ENCODE data around the gene SHISAL1.

- no peak for TF ChIP-seq POLR2A (IDR thresholded peaks at IDR 0.05)
- TF ChIP-seq, protein P1, sequence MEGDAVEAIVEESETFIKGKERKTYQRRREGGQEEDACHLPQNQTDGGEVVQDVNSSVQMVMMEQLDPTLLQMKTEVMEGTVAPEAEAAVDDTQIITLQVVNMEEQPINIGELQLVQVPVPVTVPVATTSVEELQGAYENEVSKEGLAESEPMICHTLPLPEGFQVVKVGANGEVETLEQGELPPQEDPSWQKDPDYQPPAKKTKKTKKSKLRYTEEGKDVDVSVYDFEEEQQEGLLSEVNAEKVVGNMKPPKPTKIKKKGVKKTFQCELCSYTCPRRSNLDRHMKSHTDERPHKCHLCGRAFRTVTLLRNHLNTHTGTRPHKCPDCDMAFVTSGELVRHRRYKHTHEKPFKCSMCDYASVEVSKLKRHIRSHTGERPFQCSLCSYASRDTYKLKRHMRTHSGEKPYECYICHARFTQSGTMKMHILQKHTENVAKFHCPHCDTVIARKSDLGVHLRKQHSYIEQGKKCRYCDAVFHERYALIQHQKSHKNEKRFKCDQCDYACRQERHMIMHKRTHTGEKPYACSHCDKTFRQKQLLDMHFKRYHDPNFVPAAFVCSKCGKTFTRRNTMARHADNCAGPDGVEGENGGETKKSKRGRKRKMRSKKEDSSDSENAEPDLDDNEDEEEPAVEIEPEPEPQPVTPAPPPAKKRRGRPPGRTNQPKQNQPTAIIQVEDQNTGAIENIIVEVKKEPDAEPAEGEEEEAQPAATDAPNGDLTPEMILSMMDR (IDR thresholded peaks at IDR 0.05), result no peak
Measured at GRCh38 chr22:44247923-44248892, 64.5 kb downstream of the SHISAL1 start.
